Hepatocyte (in vitro differentiated cells): ENCODE measurements around the gene FOS.

Source experiments
- EZH2 ChIP-seq: fragments of 200-600 bp; sonication (generic); IDR thresholded peaks from 2 replicates; pipeline ENCODE4 v1.6.1; 2016; ENCODE audit warnings: antibody characterized with exemption, mild to moderate bottlenecking, borderline replicate concordance
- EZH2phosphoT487 ChIP-seq: fragments of 200-600 bp; sonication (generic); IDR thresholded peaks from one replicate; pipeline ENCODE4 v1.6.1; 2018; ENCODE audit warnings: antibody characterized with exemption, mild to moderate bottlenecking, low read depth, moderate library complexity; ENCODE audit not compliant: unreplicated experiment, severe bottlenecking
- TF ChIP-seq, protein P1 (sequence below): fragments of 200-600 bp; sonication (generic); IDR thresholded peaks from 2 replicates; pipeline ENCODE4 v1.5.1; 2016; ENCODE audit warnings: antibody characterized with exemption, mild to moderate bottlenecking; ENCODE audit not compliant: poor library complexity

DNA sequence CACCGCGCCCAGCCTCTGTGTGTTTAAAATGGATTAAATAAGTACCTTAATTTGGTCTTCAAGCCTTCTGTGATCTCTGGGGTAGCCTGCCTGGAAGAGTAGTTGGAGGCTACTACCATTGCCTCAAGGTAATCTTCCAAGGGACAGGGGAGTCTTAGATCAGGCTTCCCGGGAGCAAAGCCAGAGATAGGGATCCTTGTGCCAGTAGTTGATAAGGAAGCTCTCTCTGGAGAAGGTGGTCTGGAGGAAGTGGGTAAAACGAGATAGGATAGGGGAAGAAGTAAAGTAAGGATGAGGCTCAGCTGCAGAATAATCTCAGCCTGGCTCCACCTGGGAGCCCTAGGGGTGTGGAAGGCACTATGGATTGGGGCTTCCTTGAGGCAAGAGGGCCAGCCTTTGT is 38.5 kb downstream of the FOS start:
- TF ChIP-seq, protein P1, sequence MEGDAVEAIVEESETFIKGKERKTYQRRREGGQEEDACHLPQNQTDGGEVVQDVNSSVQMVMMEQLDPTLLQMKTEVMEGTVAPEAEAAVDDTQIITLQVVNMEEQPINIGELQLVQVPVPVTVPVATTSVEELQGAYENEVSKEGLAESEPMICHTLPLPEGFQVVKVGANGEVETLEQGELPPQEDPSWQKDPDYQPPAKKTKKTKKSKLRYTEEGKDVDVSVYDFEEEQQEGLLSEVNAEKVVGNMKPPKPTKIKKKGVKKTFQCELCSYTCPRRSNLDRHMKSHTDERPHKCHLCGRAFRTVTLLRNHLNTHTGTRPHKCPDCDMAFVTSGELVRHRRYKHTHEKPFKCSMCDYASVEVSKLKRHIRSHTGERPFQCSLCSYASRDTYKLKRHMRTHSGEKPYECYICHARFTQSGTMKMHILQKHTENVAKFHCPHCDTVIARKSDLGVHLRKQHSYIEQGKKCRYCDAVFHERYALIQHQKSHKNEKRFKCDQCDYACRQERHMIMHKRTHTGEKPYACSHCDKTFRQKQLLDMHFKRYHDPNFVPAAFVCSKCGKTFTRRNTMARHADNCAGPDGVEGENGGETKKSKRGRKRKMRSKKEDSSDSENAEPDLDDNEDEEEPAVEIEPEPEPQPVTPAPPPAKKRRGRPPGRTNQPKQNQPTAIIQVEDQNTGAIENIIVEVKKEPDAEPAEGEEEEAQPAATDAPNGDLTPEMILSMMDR = no peak
- no peak for TF ChIP-seq EZH2
- no peak for TF ChIP-seq EZH2phosphoT487
